ENCODE measurements around the gene FGD6.

- no peak for TF ChIP-seq EZH2 (IDR thresholded peaks at IDR 0.05; ENCODE audit: borderline replicate concordance, insufficient read depth, low read depth, low read length, poor library complexity, severe bottlenecking)
- TF ChIP-seq, protein P1, sequence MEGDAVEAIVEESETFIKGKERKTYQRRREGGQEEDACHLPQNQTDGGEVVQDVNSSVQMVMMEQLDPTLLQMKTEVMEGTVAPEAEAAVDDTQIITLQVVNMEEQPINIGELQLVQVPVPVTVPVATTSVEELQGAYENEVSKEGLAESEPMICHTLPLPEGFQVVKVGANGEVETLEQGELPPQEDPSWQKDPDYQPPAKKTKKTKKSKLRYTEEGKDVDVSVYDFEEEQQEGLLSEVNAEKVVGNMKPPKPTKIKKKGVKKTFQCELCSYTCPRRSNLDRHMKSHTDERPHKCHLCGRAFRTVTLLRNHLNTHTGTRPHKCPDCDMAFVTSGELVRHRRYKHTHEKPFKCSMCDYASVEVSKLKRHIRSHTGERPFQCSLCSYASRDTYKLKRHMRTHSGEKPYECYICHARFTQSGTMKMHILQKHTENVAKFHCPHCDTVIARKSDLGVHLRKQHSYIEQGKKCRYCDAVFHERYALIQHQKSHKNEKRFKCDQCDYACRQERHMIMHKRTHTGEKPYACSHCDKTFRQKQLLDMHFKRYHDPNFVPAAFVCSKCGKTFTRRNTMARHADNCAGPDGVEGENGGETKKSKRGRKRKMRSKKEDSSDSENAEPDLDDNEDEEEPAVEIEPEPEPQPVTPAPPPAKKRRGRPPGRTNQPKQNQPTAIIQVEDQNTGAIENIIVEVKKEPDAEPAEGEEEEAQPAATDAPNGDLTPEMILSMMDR (IDR thresholded peaks at IDR 0.05), result no peak
Observed at GRCh38 chr12:95118138-95118787, 99.0 kb downstream of the FGD6 start.
